HG02588 (cell line): Measurements from ENCODE around the gene ESRRA.

Experiments used
- ATAC-seq: cut with Tn5 transposase; IDR thresholded peaks from one replicate; pipeline ENCODE4 v1.9.1; 2021; ENCODE audit warnings: mild to moderate bottlenecking, moderate library complexity; ENCODE audit not compliant: unreplicated experiment

The ESRRA gene

GRCh38 chr11:64364435-64364834 is 59.1 kb downstream of the ESRRA start:
- ATAC-seq: no peak

GRCh38 chr11:64364911-64365310 is 59.6 kb downstream of the ESRRA start:
- no peak for ATAC-seq
